ENCODE measurements around the gene AP3S2. TPM values are rescaled to one million over a fixed set of nuclear protein-coding genes. Genes with fewer than 3 reads are reported as not detected.

The AP3S2 gene
- total and polyA plus RNA-seq, 4 donors: 8.4 to 73.5 (median 25.9) TPM

GRCh38 chr15:89784686-89784960, 109.2 kb downstream of the AP3S2 start:
- Histone ChIP-seq H3K36me3 (ENCODE audit: control insufficient read depth in 4 of 4, insufficient read depth in 3 of 4, low read depth in 1 of 4, low read length in 3 of 4) (peaks cover 9 to 19% (median 11%) of the 10 kb centered on the region in 4 donors), H3K27ac (ENCODE audit: low read depth in 1 of 2, low read length in 2 of 2) (no peak overlapping the region), H3K9ac (ENCODE audit: low read depth in 1 of 2, low read length in 2 of 2) (no peak overlapping the region), H3K4me3 (ENCODE audit: low read depth in 1 of 3, low read length in 3 of 3) (no peak overlapping the region), H3K27me3 (ENCODE audit: control insufficient read depth in 4 of 4, insufficient read depth in 4 of 4, low read length in 3 of 4) (no peaks in the 10 kb centered on the region), H3K9me3 (ENCODE audit: control insufficient read depth in 4 of 4, low read length in 3 of 4) (no peaks in the 10 kb centered on the region), H3K4me1 (ENCODE audit: control insufficient read depth in 4 of 4, insufficient read depth in 4 of 4, low read length in 3 of 4) (peaks cover 5 to 32% (median 26%) of the 10 kb centered on the region in 4 donors)
- WGBS: 88% methylated on average over 7 of the region's 7 CpGs
- TF ChIP-seq JUND (IDR thresholded peaks at IDR 0.05): no peak
- no peak for TF ChIP-seq RAD21 (IDR thresholded peaks at IDR 0.05)
- no peak for TF ChIP-seq HNF4G (IDR thresholded peaks at IDR 0.05)
- no peak for TF ChIP-seq GABPA (IDR thresholded peaks at IDR 0.05 in 1 of 2, conservative IDR thresholded peaks at IDR 0.05 in 1 of 2)
- TF ChIP-seq, protein P1, sequence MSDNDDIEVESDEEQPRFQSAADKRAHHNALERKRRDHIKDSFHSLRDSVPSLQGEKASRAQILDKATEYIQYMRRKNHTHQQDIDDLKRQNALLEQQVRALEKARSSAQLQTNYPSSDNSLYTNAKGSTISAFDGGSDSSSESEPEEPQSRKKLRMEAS (IDR thresholded peaks at IDR 0.05): no peak
- TF ChIP-seq, protein P2, sequence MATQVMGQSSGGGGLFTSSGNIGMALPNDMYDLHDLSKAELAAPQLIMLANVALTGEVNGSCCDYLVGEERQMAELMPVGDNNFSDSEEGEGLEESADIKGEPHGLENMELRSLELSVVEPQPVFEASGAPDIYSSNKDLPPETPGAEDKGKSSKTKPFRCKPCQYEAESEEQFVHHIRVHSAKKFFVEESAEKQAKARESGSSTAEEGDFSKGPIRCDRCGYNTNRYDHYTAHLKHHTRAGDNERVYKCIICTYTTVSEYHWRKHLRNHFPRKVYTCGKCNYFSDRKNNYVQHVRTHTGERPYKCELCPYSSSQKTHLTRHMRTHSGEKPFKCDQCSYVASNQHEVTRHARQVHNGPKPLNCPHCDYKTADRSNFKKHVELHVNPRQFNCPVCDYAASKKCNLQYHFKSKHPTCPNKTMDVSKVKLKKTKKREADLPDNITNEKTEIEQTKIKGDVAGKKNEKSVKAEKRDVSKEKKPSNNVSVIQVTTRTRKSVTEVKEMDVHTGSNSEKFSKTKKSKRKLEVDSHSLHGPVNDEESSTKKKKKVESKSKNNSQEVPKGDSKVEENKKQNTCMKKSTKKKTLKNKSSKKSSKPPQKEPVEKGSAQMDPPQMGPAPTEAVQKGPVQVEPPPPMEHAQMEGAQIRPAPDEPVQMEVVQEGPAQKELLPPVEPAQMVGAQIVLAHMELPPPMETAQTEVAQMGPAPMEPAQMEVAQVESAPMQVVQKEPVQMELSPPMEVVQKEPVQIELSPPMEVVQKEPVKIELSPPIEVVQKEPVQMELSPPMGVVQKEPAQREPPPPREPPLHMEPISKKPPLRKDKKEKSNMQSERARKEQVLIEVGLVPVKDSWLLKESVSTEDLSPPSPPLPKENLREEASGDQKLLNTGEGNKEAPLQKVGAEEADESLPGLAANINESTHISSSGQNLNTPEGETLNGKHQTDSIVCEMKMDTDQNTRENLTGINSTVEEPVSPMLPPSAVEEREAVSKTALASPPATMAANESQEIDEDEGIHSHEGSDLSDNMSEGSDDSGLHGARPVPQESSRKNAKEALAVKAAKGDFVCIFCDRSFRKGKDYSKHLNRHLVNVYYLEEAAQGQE (IDR thresholded peaks at IDR 0.05): no peak
- TF ChIP-seq NR2F2 (IDR thresholded peaks at IDR 0.05): no peak
- TF ChIP-seq YY1 (IDR thresholded peaks at IDR 0.05): no peak
- TF ChIP-seq, protein P3, sequence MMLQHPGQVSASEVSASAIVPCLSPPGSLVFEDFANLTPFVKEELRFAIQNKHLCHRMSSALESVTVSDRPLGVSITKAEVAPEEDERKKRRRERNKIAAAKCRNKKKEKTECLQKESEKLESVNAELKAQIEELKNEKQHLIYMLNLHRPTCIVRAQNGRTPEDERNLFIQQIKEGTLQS (IDR thresholded peaks at IDR 0.05): no peak
- TF ChIP-seq HNF4A (conservative IDR thresholded peaks at IDR 0.05): no peak
- TF ChIP-seq, protein P4, sequence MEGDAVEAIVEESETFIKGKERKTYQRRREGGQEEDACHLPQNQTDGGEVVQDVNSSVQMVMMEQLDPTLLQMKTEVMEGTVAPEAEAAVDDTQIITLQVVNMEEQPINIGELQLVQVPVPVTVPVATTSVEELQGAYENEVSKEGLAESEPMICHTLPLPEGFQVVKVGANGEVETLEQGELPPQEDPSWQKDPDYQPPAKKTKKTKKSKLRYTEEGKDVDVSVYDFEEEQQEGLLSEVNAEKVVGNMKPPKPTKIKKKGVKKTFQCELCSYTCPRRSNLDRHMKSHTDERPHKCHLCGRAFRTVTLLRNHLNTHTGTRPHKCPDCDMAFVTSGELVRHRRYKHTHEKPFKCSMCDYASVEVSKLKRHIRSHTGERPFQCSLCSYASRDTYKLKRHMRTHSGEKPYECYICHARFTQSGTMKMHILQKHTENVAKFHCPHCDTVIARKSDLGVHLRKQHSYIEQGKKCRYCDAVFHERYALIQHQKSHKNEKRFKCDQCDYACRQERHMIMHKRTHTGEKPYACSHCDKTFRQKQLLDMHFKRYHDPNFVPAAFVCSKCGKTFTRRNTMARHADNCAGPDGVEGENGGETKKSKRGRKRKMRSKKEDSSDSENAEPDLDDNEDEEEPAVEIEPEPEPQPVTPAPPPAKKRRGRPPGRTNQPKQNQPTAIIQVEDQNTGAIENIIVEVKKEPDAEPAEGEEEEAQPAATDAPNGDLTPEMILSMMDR (IDR thresholded peaks at IDR 0.05; ENCODE audit: low read depth, low read length, missing input control): no peak
- no peak for TF ChIP-seq TAF1 (conservative IDR thresholded peaks at IDR 0.05)
- TF ChIP-seq RXRA (IDR thresholded peaks at IDR 0.05): no peak
- no peak for TF ChIP-seq FOXA2 (IDR thresholded peaks at IDR 0.05)
- DNase-seq (ENCODE audit: low spot score): no peak

DNA sequence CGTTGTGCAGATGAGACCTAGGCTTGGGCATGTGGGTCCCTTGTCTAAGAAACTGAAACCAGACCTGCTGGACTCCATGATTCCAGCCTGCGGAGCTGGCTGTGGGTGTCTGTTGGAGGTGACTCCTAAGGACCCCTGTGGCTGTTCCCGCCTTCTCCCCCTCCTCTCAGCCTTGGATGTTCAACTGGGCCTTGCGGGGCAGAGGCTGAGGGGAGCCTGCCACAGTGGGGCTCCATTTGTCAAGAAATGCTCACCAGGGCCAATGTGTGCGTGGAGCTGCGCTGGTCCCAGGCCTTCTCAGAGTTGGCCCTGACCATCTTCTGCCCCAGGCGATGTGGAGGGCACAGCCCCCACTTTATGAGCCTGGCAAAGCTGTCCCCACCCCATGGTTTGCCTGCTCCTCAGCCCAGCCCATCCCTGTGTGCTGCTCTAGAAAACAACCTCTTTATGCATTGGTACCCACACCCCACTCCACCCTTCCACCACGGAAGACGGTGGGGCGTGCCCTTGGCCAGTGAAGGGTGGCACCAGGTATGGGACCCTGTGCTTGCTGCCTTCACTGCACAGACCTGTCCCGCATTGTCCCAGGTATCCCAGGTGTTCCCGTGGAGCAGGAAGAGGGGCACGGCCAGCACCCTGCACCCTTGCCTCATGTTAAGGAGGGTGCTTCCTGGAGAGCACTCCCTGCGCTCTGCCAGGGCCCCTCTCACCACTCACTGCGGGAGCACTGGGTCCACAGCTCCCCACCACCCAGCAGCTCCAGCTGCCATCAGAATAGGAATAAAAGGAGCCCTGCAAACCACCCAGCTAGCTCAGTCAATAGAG, 109.7 kb downstream of the AP3S2 start:
- H3K4me1 ChIP-seq (ENCODE audit: control insufficient read depth in 4 of 4, insufficient read depth in 4 of 4, low read length in 3 of 4): peaks cover 5 to 32% (median 26%) of the 10 kb centered on the region in 4 donors
- no peak for DNase-seq (ENCODE audit: low spot score)
- no peaks in the 10 kb centered on the region for H3K27me3 ChIP-seq (ENCODE audit: control insufficient read depth in 4 of 4, insufficient read depth in 4 of 4, low read length in 3 of 4)
- peaks cover 7 to 17% (median 11%) of the 10 kb centered on the region in 4 donors for H3K36me3 ChIP-seq (ENCODE audit: control insufficient read depth in 4 of 4, insufficient read depth in 3 of 4, low read depth in 1 of 4, low read length in 3 of 4)
- H3K27ac ChIP-seq (ENCODE audit: low read depth in 1 of 2, low read length in 2 of 2): no peak overlapping the region
- TF ChIP-seq, protein P4 (IDR thresholded peaks at IDR 0.05; ENCODE audit: low read depth, low read length, missing input control): no peak
- TF ChIP-seq, protein P3 (IDR thresholded peaks at IDR 0.05): no peak
- TF ChIP-seq, protein P5, sequence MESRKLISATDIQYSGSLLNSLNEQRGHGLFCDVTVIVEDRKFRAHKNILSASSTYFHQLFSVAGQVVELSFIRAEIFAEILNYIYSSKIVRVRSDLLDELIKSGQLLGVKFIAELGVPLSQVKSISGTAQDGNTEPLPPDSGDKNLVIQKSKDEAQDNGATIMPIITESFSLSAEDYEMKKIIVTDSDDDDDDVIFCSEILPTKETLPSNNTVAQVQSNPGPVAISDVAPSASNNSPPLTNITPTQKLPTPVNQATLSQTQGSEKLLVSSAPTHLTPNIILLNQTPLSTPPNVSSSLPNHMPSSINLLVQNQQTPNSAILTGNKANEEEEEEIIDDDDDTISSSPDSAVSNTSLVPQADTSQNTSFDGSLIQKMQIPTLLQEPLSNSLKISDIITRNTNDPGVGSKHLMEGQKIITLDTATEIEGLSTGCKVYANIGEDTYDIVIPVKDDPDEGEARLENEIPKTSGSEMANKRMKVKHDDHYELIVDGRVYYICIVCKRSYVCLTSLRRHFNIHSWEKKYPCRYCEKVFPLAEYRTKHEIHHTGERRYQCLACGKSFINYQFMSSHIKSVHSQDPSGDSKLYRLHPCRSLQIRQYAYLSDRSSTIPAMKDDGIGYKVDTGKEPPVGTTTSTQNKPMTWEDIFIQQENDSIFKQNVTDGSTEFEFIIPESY (IDR thresholded peaks at IDR 0.05): no peak
- TF ChIP-seq HNF4A (conservative IDR thresholded peaks at IDR 0.05) (no peak), FOXA2 (IDR thresholded peaks at IDR 0.05) (no peak), JUND (IDR thresholded peaks at IDR 0.05) (no peak)
- H3K9ac ChIP-seq (ENCODE audit: low read depth in 1 of 2, low read length in 2 of 2): no peak overlapping the region
- 91% methylated on average over 15 of the region's 15 CpGs for WGBS
- H3K4me3 ChIP-seq (ENCODE audit: low read depth in 1 of 3, low read length in 3 of 3): no peak overlapping the region
- no peaks in the 10 kb centered on the region for H3K9me3 ChIP-seq (ENCODE audit: control insufficient read depth in 4 of 4, low read length in 3 of 4)
